GM13976 (cell line): ENCODE results near the gene MAML2.

Experiments used
- DNase-seq: peaks from one replicate; pipeline ENCODE4 v3.0.0; 2012; ENCODE audit warnings: low spot score
- in situ Hi-C: fragments of 300-500 bp; cut with MboI; formaldehyde crosslinking; loops from one replicate; pipeline ENCODE4 v1.12.0; 2022; ENCODE audit warnings: low sequenced_read_pairs, mixed read lengths, inconsistent platforms; ENCODE audit not compliant: unreplicated experiment
- TF ChIP-seq, protein P1 (sequence below): IDR thresholded peaks from 2 replicates; pipeline ENCODE4 v1.5.1; 2012; ENCODE audit warnings: borderline replicate concordance, mild to moderate bottlenecking; ENCODE audit not compliant: insufficient read depth; ENCODE audit errors: extremely low read depth, missing control alignments, control extremely low read depth

MAML2 gene

DNA sequence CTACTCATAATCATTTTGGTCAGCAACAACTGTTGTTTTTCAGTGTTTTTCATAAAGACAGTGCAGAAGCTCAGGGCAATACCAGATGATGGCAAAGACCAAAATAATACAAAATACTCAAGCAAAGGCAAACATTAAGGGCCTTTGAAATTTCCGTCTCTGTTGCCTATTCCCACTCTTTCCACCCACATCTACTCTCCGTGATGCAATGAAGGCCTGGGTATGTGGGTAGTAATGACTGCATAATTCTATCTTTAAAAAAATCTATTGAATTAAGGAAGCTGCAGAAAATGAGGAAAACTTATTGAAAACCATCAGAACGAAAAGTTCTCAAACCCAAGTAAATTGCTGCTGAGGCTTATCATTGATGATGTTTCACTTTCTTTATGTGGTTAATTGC lies 203.3 kb downstream of the MAML2 start:
- no peak for DNase-seq
- TF ChIP-seq, protein P1, sequence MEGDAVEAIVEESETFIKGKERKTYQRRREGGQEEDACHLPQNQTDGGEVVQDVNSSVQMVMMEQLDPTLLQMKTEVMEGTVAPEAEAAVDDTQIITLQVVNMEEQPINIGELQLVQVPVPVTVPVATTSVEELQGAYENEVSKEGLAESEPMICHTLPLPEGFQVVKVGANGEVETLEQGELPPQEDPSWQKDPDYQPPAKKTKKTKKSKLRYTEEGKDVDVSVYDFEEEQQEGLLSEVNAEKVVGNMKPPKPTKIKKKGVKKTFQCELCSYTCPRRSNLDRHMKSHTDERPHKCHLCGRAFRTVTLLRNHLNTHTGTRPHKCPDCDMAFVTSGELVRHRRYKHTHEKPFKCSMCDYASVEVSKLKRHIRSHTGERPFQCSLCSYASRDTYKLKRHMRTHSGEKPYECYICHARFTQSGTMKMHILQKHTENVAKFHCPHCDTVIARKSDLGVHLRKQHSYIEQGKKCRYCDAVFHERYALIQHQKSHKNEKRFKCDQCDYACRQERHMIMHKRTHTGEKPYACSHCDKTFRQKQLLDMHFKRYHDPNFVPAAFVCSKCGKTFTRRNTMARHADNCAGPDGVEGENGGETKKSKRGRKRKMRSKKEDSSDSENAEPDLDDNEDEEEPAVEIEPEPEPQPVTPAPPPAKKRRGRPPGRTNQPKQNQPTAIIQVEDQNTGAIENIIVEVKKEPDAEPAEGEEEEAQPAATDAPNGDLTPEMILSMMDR, result no peak
- in situ Hi-C loops, result no loop called here

DNA sequence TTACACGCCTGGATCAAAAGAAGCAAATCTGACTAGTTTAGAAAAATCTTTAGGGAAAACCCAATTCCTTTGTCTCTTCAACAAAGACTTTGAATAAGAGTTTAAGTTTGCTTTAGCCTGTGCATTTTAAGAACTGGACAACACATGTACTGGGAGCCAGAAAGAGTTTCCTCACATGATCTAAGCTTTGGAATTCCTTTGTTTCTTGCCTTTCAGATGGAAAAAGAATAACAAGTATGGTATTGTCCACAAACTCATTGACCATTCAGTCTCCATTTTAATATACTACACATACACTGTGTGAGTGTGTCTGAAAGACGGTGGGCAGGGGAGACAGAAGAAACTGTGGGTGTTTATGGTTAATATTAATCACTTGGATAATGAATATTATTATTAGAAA lies 205.6 kb downstream of the MAML2 start:
- TF ChIP-seq, protein P1, result no peak
- in situ Hi-C loops, result no loop called here

GRCh38 chr11:96136613-96137298 lies 206.2 kb downstream of the MAML2 start:
- TF ChIP-seq, protein P1, result no peak
- DNase-seq, result no peak
- in situ Hi-C loops, result no loop called here

More for the DNA sequence above, 205.6 kb downstream of the MAML2 start:
- DNase-seq, result no peak

DNA sequence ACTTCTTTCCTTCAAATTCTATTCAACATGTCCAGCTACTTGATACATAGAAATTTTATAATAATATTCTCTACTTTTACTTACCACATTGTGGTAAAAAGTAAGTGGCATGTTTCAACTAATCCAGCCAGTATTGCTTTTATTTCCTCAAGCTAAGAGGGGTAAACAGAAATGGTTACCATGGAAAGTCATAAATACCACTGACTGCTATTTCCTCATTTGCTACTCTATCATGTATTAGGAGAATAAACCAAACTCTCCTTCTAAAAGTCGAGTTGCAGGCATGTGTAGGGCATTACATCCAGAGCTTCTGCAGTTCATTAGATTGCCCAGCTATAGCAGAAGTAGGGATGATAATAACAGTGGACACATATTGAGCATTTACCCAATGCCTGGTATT lies 208.4 kb downstream of the MAML2 start:
- in situ Hi-C loops, result no loop called here
- TF ChIP-seq, protein P1, result no peak
- DNase-seq, result no peak

DNA sequence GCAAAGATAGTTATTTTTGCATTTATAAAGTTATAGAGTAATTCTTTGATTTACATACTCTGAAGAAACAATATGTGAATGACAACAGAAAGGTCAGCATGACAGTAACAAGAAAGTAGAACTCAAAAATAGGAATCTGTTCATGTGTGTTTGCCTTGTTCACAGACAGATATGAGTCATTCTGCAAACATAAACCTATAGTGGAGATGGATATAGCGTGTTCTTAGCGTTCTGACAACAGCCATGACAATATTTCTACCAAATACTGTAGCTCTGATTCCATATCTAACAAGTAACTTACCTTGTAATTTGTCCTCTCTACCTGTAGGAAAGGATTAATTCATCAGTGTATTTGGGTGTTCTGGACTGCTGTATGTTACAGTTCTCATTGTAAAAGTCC lies 210.6 kb downstream of the MAML2 start:
- no peak for DNase-seq
- TF ChIP-seq, protein P1, result no peak
- in situ Hi-C loops, result no loop called here

- in situ Hi-C loops, result no loop called here
- DNase-seq, result no peak
- TF ChIP-seq, protein P1, result no peak
Observed at GRCh38 chr11:96130061-96130620, 212.9 kb downstream of the MAML2 start.
